Regular cardiac myocyte (primary cell): ENCODE measurements around the gene ZNF891. TPM values are rescaled to one million over a fixed set of nuclear protein-coding genes. Genes with fewer than 3 reads are reported as not detected.

Experiments
- total RNA-seq: library from RNA; depleted of rRNA; stranded (reverse); fragments of >200 nt; gene quantifications from 2 replicates; pipeline ENCODE4 v1.2.3, GENCODE V29; 2014

The ZNF891 gene
- total RNA-seq: 0.58 and 1.1 TPM in 2 replicates

GRCh38 chr12:133130038-133130807 lies at the start of gene ZNF891, which contains the start of gene ZNF10:
TSS of gene ZNF891 (minus strand) at chr12:133130274. CDS start at chr12:133121918, 8,356 bp downstream.
TSS of gene ZNF10 (plus strand) at chr12:133130627. CDS start at chr12:133144493, 13,866 bp downstream.

GRCh38 chr12:133080368-133081158 lies 49.5 kb downstream of the ZNF891 start, which contains the start of gene ZNF140:
TSS of gene ZNF140 (plus strand) at chr12:133080923. CDS start at chr12:133081321, 398 bp downstream.

Other genes starting within 250 kb of the ZNF891 start
- gene CHFR, start 242.7 kb downstream of the ZNF891 start, total RNA-seq: 24.5 and 40.8 TPM in 2 replicates
- gene ZNF605, start 174.0 kb downstream of the ZNF891 start, total RNA-seq: 7.1 and 13.8 TPM in 2 replicates
- gene ZNF26, start 143.9 kb downstream of the ZNF891 start, total RNA-seq: 10.9 and 17.5 TPM in 2 replicates
- gene ZNF84, start 92.8 kb downstream of the ZNF891 start, total RNA-seq: 20.1 and 26.5 TPM in 2 replicates
- gene ZNF140, start 49.4 kb downstream of the ZNF891 start, total RNA-seq: 17.4 and 17.8 TPM in 2 replicates
- gene ZNF10, start 353 bp upstream of the ZNF891 start, total RNA-seq: 6.9 and 14.1 TPM in 2 replicates
- gene ZNF268, start 51.2 kb upstream of the ZNF891 start, total RNA-seq: 25.5 and 36.6 TPM in 2 replicates
- not detected in 2 replicates for gene ANHX, start 105.6 kb upstream of the ZNF891 start, total RNA-seq